Measurements from ENCODE around the gene MDGA2.

Gene MDGA2

DNA sequence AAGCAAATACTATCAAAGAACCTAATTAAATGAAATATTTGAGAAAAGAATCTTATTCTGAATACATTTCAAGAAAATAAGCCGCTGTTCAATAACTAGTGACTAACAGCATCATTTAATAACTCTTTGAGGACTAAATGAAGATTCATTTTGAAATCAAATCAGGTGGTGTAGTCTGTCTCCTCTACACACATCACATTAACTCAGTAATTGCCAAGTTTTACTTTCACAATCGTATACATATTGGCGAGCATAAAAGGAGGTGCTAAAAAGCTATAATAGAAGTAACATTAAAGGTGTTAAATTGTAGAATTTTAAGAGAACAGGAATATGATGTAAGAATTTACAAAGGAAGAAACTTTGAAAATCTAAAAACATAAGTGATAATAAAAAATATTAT, 185.1 kb downstream of the MDGA2 start:
- TF ChIP-seq, protein P1, sequence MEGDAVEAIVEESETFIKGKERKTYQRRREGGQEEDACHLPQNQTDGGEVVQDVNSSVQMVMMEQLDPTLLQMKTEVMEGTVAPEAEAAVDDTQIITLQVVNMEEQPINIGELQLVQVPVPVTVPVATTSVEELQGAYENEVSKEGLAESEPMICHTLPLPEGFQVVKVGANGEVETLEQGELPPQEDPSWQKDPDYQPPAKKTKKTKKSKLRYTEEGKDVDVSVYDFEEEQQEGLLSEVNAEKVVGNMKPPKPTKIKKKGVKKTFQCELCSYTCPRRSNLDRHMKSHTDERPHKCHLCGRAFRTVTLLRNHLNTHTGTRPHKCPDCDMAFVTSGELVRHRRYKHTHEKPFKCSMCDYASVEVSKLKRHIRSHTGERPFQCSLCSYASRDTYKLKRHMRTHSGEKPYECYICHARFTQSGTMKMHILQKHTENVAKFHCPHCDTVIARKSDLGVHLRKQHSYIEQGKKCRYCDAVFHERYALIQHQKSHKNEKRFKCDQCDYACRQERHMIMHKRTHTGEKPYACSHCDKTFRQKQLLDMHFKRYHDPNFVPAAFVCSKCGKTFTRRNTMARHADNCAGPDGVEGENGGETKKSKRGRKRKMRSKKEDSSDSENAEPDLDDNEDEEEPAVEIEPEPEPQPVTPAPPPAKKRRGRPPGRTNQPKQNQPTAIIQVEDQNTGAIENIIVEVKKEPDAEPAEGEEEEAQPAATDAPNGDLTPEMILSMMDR (IDR thresholded peaks at IDR 0.05; ENCODE audit: borderline replicate concordance, control extremely low read depth, extremely low read depth, insufficient read depth, missing control alignments), result no peak

DNA sequence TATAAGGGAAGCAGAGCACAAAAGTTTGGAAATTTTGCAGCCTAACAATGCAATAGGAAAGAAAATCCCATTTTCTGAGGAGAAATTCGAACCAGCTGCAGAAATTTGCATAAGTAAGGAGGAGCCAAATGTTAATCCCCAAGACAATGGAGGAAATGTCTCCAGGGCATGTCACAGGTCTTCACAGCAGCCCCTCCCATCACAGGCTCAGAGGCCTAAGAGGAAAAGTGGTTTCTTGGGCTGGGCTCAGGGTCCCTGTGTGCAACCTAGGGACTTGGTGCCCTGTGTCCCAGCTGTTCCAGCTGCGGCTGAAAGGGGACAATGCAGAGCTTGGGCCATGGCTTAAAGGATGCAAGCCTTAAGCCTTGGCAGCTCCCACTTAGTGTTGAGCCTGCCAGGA, 190.0 kb downstream of the MDGA2 start:
- no peak for DNase-seq (ENCODE audit: low spot score)
- in situ Hi-C loops (cut with MboI; ENCODE audit: low sequenced_read_pairs, unreplicated experiment), result no loop called here
- TF ChIP-seq, protein P1 (IDR thresholded peaks at IDR 0.05; ENCODE audit: borderline replicate concordance, control extremely low read depth, extremely low read depth, insufficient read depth, missing control alignments), result no peak

More for the DNA sequence above, 185.1 kb downstream of the MDGA2 start:
- in situ Hi-C loops (cut with MboI; ENCODE audit: low sequenced_read_pairs, unreplicated experiment), result no loop called here
- no peak for DNase-seq (ENCODE audit: low spot score)

DNA sequence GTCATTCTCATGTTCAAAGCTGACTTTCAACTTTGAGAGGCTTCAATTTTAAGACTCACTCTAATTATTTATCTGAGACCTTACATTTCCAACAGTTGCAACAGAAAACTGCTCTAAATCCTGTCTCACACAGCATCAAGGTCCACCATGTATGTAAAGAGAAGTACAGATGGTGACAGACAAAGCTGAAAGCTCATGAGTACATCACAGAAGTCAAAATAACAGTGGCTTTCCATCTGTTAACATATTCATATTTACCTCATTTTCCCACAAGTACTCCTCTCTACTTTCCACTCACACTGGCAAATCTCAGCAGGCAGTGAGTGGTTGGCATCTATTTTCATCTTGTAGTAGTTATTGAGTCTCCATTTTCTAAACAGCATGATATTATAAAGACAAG, 192.0 kb downstream of the MDGA2 start:
- in situ Hi-C loops (cut with MboI; ENCODE audit: low sequenced_read_pairs, unreplicated experiment), result no loop called here
- TF ChIP-seq, protein P1 (IDR thresholded peaks at IDR 0.05; ENCODE audit: borderline replicate concordance, control extremely low read depth, extremely low read depth, insufficient read depth, missing control alignments), result no peak
- DNase-seq (ENCODE audit: low spot score), result no peak

DNA sequence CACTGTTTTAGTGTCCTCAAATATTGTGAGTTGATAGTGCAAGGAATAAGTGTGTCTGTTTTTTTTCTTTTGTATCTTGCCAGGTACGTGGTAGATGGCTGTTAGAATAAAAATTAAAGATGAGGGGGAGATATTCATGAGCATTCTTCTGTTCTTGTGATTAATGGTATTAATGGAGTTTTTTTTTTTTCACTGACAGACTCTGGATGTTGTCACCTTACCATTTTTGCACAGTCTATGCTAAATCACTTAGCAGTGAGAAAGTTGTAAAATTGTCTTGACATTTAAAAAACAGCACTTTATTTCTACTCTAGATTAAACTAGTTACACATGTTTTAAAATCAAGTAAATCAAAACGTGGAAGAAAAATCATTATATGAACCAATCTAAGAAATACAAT, 204.3 kb downstream of the MDGA2 start:
- no peak for DNase-seq (ENCODE audit: low spot score)
- in situ Hi-C loops (cut with MboI; ENCODE audit: low sequenced_read_pairs, unreplicated experiment), result no loop called here
- TF ChIP-seq, protein P1 (IDR thresholded peaks at IDR 0.05; ENCODE audit: borderline replicate concordance, control extremely low read depth, extremely low read depth, insufficient read depth, missing control alignments), result no peak

DNA sequence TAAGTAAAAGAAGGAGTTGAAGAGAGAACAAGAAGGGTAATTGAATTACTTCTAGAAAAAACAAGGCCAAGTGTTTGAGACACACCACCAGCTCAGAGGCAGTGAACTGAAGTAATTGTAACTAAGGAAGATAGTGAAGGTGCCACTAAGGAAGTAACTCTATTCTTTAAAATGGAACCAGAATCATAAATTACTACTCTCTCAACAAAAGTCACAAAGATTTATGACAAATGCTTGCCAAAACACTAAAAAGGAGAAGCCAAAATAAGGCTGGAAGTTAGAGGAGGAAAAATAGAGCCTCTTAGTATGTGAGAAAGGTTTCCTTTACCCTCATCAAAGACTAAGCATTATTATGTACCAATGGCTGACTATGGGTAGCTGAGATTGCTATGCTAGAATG, 208.5 kb downstream of the MDGA2 start:
- TF ChIP-seq, protein P1 (IDR thresholded peaks at IDR 0.05; ENCODE audit: borderline replicate concordance, control extremely low read depth, extremely low read depth, insufficient read depth, missing control alignments), result no peak
- in situ Hi-C loops (cut with MboI; ENCODE audit: low sequenced_read_pairs, unreplicated experiment), result no loop called here
- no peak for DNase-seq (ENCODE audit: low spot score)

DNA sequence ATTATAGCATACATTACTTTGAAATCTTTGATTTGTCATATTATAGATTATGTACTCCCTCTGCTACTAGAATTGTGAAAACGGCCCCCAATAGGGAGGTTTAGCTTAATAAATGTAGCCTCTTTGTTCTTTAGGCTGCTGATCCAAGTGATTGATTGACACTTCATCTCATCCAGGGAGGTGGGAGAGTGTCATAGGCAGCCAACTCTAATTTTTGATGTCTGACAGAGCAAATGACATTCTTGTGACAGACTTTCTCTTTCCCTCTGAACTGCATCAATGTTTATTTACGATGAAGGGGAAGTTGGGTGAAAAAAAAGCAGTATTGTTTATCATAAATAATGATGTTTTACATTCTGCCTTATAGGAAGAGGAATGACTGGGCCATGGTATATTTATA, 221.4 kb downstream of the MDGA2 start:
- in situ Hi-C loops (cut with MboI; ENCODE audit: low sequenced_read_pairs, unreplicated experiment), result no loop called here
- no peak for DNase-seq (ENCODE audit: low spot score)
- TF ChIP-seq, protein P1 (IDR thresholded peaks at IDR 0.05; ENCODE audit: borderline replicate concordance, control extremely low read depth, extremely low read depth, insufficient read depth, missing control alignments), result no peak

DNA sequence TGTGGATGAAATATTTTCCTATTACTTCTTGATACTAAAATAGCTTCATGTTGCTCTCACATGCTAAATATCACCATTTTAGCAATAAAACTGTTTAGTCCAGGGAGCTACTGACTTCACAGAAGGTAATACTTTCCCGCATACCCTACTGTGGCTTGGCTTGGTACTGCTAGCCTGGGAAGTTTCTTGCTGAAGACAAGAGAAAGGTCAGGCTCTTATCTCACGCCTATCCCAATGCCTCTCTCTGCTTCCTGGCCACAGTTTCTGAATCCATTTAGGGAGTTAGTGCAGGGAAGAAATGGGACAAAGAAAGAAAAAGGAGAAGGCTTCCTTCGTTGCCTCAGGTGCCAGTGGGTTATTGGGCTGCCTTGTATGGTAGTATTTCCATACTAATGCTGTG, 228.3 kb downstream of the MDGA2 start:
- TF ChIP-seq, protein P1 (IDR thresholded peaks at IDR 0.05; ENCODE audit: borderline replicate concordance, control extremely low read depth, extremely low read depth, insufficient read depth, missing control alignments), result no peak
- in situ Hi-C loops (cut with MboI; ENCODE audit: low sequenced_read_pairs, unreplicated experiment), result no loop called here
- DNase-seq (ENCODE audit: low spot score), result no peak

All from GM13976 (cell line).